COR-L47 (cell line): ENCODE data around the gene PMM1.
"Not testable (repeated sequence)": the region's sequence is repeated elsewhere in the genome, so short reads cannot be mapped to it uniquely, and the experiment has no call there.

Experiments
- DNase-seq: peaks from one replicate; lab custom pipeline; 2025; lab: John Stamatoyannopoulos, UW

Gene PMM1

DNA sequence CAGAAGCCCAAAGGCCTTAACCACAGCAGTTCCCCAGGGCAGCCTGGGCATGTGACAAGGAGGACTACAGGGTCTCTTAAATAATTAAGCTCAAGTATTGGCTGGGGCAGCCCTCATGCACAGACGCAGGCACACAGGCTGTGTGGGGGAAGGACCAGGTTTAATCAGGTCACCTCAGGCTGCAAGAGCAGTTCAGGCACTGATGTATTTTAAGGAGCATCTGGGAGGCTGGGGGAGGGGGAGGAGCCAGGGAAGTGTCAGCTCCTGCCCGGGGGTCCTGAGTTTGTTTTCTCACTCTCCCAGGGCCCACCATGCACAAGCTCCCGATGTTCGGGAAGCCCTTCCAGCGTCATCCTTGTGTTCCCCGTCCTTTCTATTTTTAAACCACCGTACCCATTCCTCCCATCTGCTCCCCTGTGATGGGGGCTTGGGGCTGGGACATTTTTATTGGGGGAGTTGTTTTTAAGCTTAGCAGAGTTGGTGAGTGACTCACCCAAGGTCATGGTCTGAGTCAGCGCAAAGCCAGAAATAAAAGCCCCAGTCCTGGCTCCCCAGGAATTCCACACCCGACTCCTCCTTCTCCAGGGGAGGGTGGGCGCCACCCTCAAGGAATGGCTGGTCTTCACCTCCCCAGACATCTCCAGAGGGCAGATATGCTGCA, 26.5 kb downstream of the PMM1 start:
- DNase-seq: no peak

GRCh38 chr22:41562461-41562860, 27.2 kb downstream of the PMM1 start:
- DNase-seq: no peak

DNA sequence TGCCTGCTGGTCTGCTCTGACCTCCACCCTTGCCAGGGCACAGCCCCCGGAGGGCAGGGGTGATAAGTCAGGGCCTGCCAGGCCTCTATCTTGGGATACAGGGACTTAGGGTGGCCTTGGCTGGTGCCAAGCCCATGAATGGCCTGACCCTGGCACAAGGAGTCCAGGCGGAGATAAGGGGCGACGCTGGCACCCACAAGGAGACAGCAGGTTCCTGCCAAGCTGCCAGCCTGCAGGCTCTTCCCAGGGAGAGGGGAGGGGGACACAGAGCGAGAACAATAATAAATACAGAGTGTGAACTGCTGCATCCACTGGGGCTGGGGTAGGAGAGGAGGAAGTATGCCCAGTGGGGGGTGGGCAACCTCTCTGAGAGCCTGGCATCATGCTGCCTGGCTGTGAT, 27.9 kb downstream of the PMM1 start:
- DNase-seq: peak; percentile 30

- DNase-seq: no peak
These were observed 28.3 kb downstream of the PMM1 start for GRCh38 chr22:41561335-41561734.

DNA sequence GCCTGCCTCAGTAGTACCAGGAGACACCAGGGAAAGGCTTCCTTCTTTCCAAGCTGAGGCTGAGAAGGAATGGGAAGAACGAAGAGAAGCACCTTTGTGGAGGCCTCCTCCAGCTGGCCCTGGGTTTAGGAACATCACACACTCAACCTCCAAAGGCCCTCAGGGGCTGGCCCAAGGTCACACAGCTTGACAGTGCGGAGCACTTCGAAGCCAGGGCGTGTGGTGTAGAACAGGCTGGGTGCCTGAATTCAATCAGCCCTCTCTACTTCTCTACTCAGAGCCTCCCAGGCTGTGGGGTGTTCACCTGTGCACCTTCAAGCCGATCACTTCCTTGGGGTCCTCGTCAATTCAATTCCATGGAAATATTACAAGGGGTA, 29.6 kb downstream of the PMM1 start:
- no peak for DNase-seq

DNA sequence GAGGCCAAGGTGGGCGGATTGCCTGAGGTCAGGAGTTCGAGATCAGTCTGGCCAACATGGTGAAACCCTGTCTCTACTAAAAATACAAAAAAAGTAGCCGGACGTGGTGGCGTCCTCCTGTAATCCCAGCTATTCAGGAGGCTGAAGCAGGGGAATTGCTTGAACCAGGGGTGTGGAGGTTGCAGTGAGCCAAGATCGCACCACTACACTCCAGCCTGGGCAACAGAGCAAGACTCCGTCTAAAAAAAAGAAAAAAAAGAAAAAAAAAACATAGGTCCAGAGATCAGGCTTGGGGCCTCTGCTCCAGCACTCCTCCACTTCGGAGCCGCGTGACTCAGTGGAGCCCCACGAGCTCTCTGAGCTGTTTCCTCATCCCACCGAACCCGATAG, 31.4 kb downstream of the PMM1 start:
- DNase-seq: not testable (repeated sequence)

DNA sequence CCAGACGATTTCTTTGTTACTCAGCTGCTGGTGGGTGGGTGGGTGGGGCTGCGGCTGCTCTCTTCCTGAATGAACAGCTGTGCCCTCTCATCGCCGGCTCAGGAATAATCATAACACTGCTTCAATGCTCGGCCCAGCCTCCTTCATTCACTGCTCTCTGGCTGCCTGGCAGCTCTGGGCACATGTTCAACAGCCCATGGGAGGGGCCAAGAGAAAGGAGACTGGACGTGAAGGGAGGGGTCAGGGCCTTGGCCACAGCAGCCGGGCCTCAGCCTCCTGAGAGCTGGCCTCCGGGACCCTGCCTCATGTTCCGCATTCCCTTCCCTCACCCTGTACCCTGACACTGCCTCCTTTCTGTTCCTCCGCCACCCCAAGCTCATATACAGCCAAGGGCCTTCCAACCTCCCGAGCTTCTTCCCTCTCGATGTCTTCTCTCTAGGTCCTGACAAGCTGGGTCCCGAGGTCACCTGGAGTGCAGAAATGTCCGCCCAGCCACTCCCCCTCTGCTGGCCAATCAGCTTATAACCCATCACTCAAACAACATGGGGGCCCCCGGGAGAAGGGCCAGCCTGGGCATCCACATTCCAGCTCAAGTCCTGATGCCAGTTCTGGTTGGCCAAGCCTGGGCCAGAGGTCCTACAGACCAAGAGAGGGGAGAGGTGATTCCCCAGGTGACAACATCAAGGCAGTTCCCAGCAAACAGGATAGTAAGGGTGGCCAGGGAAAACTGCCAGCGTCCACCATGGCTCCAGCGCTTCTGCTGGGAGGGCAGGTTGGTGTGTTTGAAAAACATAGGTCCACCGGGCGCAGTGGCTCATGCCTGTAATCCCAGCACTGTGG, 32.0 kb downstream of the PMM1 start:
- DNase-seq: no peak

DNA sequence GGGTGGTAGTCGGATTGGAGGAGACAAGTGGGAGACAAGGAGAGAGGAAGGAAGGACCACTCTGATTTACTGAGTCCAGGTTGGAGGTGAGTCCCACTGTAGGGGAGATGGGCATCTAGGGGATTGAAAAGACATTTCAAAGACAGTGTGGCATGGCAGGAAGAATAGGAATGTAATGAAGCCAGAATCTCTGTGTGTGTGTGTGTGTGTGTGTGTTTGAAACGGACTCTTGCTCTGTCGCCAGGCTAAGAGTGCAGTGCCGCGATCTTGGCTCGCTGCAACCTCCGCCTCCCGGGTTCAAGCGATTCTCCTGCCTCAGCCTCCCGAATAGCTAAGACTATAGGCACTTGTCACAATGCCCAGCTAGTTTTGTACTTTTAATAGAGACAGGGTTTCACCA, 33.1 kb downstream of the PMM1 start:
- no peak for DNase-seq

GRCh38 chr22:41555325-41555982, 34.2 kb downstream of the PMM1 start:
- DNase-seq: no peak

DNA sequence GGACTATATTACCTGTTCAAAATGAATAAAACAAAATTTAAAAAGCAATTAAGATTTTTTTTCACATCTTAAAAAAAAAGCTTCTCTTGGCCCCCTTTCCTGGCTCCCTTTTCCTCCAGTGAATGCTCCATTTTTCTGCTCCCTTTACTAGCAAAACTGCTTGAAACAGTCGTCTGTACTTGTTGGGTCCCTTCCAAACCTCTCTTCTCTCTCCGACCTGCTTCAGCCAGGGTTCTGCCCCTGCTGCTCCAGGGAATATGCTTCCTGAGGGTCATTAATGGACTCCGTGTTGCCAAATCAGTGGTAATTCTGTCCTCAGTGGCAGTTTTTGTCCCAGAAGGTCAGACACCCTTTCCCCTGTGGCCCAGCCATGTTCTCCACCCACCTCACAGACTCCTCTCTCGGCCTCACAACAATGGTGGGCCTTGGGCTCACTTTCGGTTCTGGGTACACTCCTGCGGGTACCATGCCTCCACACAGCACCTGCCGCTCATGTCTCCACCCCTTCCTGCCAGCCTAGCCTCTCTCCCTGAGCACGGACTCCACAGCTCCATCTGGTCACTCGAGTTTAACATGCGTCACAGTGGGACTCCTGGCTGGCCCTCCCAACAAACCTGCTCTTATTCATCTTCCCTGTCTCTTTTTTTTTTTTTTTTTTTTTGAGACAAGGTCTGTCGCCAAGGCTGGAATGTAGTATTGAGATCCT, 37.6 kb downstream of the PMM1 start:
- DNase-seq: no peak

DNA sequence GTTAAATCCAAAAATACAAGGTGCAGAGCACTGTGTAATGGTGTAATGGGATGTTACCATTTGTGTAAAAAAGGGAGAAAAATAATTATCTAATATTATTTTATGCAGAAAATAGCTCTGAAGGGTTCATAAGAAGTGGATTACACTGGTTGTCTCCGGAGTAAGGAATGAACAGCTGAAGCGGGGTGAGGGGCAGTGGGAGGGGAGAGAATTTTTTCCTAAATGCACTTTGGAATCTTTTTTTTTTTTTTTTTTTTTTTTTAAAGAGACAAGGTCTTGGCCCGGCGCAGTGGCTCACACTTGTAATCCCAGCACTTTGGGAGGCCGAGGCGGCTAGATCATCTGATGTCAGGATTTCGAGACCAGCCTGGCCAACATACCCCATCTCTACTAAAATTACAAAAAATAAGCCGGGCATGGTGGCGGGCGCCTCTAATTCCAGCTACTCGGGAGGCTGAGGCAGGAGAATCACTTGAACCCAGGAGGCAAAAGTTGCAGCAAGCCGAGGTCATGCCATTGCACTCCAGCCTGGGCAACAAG, 38.6 kb downstream of the PMM1 start:
- no peak for DNase-seq

DNA sequence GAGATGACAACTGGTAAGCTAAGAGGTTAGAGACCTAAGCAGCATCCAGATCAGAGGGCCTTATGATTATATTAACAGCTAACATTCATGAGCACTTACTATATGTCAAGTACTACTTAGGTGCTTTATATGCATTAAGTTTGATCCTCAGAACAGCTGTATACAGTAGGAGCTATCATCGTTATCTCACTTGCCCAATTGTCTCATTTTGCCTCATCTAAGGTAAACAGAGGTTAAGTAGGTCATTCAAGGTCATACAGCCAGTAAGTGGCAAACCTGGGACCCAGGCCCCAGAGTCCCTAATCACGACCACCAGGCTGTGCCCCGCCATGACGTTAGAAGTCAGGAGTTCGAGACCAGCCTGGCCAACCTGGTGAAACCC, 40.8 kb downstream of the PMM1 start:
- DNase-seq: no peak

DNA sequence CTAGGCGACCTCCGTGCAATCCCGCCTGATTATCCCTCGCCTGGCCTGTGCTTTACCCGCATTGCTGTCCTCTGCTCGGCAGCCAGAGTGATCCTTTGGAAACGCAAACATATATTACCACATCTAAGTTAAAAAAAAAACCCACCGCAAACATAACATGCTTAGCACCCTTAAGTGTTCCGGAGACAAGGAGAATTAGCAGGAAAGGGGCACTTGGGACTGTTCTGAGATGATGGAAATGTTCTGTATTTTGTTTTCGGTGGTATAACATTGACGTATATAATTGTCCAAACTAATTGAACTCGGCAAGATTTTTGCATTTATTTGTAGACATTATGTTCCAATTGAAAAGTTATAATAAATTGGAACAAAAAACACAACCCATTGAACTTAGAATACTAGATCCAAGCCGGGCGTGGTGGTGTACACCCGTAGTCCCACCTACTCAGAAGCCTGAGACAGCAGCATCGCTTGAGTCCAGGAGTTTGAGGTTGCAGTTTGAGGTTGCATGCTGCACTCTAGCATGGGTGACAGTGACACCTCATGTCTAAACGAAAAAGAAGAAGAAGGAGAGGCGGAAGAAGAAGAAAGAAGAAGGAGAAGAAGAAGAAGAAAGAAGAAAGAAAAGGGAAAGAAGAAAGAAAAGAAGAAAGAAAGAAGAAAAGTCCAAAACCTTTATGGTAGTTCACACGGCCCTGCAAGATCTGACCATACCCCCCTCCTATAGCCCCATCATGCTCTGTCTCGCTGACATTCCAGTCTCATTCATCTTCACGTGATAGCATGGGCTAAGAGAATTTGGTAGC, 44.8 kb downstream of the PMM1 start:
- no peak for DNase-seq

DNA sequence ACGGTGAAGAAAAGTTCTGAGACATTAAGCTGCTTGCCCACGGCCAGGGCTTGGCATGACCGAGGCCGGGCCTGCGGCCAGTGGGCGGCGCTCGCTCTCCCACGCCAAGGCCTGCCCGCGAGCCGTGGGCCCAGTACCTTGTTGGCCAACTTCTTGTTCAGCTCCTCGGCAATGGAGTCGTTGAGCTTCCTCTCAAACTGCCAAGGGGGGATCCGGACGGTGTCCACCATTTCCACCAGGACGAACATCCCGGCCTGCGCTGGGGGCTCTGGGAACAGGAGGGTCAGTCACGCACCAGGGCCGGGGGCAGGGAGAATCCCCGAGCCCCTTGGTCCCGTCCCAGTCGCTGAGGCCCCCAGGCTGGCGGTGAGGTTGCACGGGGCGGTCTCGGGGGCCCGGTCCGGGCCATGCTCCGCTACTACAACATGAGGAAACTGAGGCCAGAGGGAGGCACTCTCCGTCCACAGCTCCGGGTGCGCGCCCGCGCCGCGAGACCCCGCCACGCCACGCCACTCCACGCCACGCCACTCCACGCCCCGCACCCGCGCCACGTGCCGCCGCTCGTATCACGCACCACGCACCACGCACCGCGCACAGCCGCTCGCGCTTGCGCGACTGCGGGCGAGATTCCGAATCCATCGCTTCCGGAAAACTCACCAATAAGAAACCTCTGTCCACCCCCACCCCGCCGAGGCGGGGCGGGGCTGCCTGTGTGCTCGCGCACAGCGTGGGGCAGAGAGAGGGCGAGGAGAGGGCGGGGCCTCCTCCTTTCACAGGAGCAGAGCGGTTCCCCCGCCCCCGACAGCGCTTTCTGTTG, 45.6 kb downstream of the PMM1 start, which contains the start of gene POLR3H:
POLR3H (minus strand) TSS at position 617 of the 817 bp plus-strand sequence; CDS start at position 248, 369 bp downstream.
- peak; percentile 97 for DNase-seq

DNA sequence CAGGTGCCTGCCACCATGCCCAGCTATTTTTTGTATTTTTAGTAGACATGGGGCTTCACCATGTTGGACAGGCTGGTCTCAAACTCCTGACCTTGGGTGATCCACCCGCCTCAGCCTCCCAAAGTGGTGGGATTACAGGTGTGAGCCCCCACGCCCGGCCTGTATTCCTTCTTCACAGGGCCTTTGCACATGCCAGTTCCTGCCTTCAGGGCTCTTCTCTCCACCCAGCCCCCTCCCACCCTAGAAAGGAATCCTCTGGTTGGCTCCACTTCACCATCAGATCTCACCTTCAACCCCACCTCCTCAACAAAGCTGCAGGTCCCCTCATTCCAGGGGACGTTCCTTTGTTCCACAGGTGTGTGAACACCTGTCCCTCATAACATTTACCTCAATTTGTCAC, 47.4 kb downstream of the PMM1 start:
- no peak for DNase-seq

GRCh38 chr22:41541484-41541883, 48.2 kb downstream of the PMM1 start:
- DNase-seq: no peak

DNA sequence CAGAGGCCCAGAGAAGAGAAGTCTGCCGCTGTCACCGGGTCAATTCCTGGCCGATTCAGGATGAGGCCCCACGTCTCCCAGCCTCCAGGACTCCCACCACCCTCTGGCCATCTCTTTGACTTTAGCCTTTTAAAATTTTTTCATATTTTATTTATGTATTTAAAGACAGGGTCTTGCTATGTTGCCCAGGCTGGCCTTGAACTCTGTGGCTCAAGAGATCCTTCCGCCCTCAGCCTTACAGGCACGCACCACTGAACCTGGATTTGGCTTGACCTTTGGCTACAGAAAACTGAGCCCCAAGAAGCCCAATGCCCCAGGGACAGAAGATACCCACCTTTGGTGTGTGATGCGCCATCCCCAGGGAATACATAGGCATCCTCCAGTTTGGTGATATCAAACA, 49.3 kb downstream of the PMM1 start:
- no peak for DNase-seq

GRCh38 chr22:41540006-41540315, 49.7 kb downstream of the PMM1 start:
- DNase-seq: no peak

GRCh38 chr22:41539146-41540005, 50.3 kb downstream of the PMM1 start:
- no peak for DNase-seq

DNA sequence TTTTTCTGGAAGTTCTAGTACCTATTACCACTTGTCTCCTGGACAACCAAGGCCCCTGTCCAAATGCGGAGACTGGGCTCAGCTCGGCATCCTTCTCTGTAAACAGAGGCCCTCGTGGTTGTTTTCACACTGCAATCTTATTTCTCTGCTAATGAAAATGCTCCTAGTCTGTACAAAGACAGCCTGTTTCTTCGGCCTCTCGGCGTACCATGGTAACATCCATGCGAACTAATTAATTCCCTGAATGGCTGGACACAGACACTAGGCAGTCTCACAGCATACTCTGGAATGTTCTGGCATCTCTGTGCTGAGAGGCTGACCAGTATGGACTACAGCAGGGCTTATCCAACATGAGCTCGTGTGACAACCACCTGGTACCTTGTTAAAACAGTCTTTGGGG, 51.1 kb downstream of the PMM1 start:
- DNase-seq: no peak
